ENCODE data around the gene MRAS.

DNA sequence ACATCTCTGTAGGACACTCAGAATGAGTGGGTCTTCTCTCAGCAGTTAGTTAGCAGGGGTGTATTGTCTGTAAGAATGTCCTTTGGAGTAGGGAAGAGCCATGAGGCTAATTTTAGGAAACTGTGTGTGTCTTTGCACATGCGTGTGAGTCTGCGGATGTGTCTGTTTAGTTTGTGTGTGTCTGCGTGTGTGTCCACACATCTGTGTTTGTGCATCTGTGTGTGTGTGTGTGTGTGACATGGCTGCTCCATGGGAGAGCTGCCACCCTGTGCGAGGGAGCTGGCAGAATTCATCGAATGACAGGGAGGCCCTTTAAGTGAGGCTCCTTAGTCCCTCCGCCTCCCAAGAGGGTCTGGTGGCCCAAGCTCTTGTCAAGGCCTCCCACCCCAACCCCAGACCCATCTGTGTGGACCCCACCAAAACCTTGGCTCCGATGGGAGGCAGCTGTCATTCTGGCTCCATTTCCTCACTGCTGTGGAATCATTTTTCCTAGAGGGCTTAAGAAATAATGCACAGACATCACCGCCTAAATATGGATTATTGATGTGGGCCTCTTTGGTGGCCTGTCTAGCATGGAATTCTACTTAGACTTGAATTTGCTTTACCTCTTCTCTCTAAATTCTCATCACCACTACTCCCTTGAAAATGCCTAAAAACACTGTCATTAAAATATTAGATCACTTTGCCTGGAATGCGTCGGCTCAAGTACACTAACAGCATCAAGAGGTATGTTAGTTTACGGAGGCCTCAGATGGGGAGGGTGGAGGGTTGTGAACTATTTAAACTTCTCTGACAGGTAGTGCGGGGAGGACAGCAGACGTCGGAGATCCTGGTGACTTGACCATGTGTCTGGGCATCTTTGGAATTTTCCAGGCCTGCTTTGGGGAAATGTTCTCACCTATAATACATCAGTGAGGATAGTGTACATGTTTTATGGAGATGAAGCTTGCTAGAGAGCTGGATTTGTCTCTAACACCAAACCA is 95.4 kb downstream of the MRAS start:
- no peak for TF ChIP-seq U2AF2 (IDR thresholded peaks at IDR 0.05; ENCODE audit: low read depth, low read length)
- TF ChIP-seq ZNF224 (CRISPR knock-in tag; IDR thresholded peaks at IDR 0.05), result no peak
- TF ChIP-seq GFI1 (CRISPR knock-in tag; IDR thresholded peaks at IDR 0.05; ENCODE audit: borderline replicate concordance), result no peak
- TF ChIP-seq, protein P1, sequence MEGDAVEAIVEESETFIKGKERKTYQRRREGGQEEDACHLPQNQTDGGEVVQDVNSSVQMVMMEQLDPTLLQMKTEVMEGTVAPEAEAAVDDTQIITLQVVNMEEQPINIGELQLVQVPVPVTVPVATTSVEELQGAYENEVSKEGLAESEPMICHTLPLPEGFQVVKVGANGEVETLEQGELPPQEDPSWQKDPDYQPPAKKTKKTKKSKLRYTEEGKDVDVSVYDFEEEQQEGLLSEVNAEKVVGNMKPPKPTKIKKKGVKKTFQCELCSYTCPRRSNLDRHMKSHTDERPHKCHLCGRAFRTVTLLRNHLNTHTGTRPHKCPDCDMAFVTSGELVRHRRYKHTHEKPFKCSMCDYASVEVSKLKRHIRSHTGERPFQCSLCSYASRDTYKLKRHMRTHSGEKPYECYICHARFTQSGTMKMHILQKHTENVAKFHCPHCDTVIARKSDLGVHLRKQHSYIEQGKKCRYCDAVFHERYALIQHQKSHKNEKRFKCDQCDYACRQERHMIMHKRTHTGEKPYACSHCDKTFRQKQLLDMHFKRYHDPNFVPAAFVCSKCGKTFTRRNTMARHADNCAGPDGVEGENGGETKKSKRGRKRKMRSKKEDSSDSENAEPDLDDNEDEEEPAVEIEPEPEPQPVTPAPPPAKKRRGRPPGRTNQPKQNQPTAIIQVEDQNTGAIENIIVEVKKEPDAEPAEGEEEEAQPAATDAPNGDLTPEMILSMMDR (CRISPR knock-in tag; IDR thresholded peaks at IDR 0.05), result no peak
- no peak for TF ChIP-seq XRCC5 (optimal IDR thresholded peaks at IDR 0.05; ENCODE audit: low read length)
